Peyer's patch (tissue), 4 donors: ENCODE data around the gene ZNF224. TPM values are rescaled to one million over a fixed set of nuclear protein-coding genes. Genes with fewer than 3 reads are reported as not detected.
A peak's percentile ranks its signal among the peaks of the same experiment; 100 is the strongest.

Experiments used
- DNase-seq, 3 donors: peaks; one replicate each; pipeline ENCODE4 v3.0.0-alpha.2; 2017 to 2019
- H3K27ac ChIP-seq, 4 donors: fragments of 200-600 bp; sonication (generic); one replicate each; pipeline ENCODE4 v1.5.1; 2016 to 2019
- H3K27me3 ChIP-seq, 2 donors: fragments of 200-600 bp; sonication (generic); one replicate each; pipeline ENCODE4 v1.5.1; 2019
- H3K36me3 ChIP-seq, 3 donors: fragments of 200-600 bp; sonication (generic); one replicate each; pipeline ENCODE4 v1.5.1; 2016 to 2019
- H3K4me1 ChIP-seq, 4 donors: fragments of 200-600 bp; sonication (generic); one replicate each; pipeline ENCODE4 v1.5.1; 2016 to 2019
- H3K4me3 ChIP-seq, 4 donors: fragments of 200-600 bp; sonication (generic); 1 replicate in 3 of 4; 2 replicates in 1 of 4; pipeline ENCODE4 v1.5.1; 2016 to 2019; ENCODE audit warnings: mild to moderate bottlenecking in 1 of 4
- H3K9me3 ChIP-seq, 4 donors: fragments of 200-600 bp; sonication (generic); one replicate each; pipeline ENCODE4 v1.5.1; 2016 to 2019; ENCODE audit warnings: mild to moderate bottlenecking in 1 of 4
- POLR2A ChIP-seq, 2 donors: fragments of 450-650 bp; IDR thresholded peaks; one replicate each; pipeline ENCODE4 v1.5.1; 2017; ENCODE audit warnings: antibody characterized with exemption in 2 of 2, mild to moderate bottlenecking in 2 of 2, moderate library complexity in 2 of 2
- total RNA-seq, 4 donors: library from RNA; depleted of rRNA; stranded (reverse); fragments of >200 nt; gene quantifications; one replicate each; pipeline ENCODE4 v1.1.0, GENCODE V29; 2016
- TF ChIP-seq, protein P1 (sequence below), 6 experiments: fragments of 450-650 bp in 4 of 6; fragments of 200-600 bp in 2 of 6; sonication (generic) in 1 of 6; IDR thresholded peaks; one replicate each; pipeline ENCODE4 v1.5.1; 2017 to 2019; ENCODE audit warnings: antibody characterized with exemption in 6 of 6, mild to moderate bottlenecking in 3 of 6, moderate library complexity in 1 of 6

ZNF224 gene
- total RNA-seq, 4 donors from 2014 or later, result 29.8 to 60.5 (median 48.5) TPM

DNA sequence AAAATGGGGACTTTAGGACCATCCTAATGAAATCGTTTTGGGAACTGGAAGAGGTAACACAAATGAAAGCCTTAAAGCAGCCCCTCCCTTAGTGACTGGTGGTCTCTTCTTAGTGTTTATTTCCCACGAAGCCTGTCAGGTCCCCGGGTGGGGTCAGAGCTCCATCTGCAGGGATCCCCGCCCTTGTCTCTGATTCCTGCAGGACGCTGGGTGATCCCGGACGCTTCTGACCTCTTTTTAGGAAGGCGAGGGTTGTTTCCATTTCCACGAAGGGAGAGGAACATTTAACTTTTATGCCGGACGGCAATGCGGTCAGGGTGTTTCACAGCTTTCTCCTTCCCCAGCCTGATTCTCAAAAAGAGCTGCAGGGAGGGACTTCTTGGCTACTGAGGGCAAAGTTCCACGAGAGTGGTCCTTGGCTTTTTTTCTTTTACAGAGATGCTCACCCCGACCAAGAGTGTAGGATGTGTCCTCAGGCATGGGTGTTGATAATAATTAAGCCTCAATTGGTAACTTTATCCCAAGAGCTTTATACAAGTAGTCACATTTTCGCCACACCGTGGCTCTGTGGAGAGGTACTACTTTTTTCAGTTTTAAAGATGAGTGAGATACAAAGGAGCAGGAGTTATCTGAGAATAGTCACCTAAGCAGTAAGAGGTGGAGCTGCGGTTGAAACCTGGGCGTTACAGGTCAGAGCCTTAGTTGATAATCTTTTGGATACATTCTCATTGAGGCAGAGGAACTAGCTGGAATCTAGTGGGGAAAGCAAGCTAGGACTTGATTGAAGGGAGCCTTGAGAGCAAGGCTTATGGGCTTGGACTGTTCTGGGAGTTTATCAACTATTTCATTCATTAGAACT is 21.4 kb upstream of the ZNF224 start:
- DNase-seq, result no peak

DNA sequence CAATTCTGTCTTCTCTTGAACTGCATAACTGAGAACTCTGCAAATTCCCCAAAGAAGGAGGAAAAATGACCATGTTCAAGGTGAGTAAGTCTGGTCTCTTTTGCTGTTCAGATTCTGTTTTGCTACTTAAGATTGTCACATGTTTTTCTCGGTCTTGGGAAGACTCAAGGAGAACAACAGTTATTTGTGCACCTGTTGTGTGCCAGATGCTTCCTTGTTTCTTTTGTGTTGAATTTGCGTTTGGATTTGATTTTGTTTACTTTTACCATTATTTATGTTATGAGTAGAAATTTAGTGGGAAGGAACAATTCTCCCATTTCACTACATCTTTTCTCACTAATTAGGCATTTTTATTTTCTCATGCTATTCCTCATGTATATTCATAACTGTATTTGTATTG is 17.8 kb upstream of the ZNF224 start:
- Histone ChIP-seq H3K27ac (no peak overlapping the region), H3K4me3 (no peak overlapping the region), H3K36me3 (peaks cover 0 to 20% (median 0%) of the 10 kb centered on the region in 3 donors), H3K9me3 (no peaks in the 10 kb centered on the region), H3K27me3 (no peaks in the 10 kb centered on the region), H3K4me1 (peaks cover 0 to 5% (median 0%) of the 10 kb centered on the region in 4 donors)
- DNase-seq, result no peak
- TF ChIP-seq, protein P1, sequence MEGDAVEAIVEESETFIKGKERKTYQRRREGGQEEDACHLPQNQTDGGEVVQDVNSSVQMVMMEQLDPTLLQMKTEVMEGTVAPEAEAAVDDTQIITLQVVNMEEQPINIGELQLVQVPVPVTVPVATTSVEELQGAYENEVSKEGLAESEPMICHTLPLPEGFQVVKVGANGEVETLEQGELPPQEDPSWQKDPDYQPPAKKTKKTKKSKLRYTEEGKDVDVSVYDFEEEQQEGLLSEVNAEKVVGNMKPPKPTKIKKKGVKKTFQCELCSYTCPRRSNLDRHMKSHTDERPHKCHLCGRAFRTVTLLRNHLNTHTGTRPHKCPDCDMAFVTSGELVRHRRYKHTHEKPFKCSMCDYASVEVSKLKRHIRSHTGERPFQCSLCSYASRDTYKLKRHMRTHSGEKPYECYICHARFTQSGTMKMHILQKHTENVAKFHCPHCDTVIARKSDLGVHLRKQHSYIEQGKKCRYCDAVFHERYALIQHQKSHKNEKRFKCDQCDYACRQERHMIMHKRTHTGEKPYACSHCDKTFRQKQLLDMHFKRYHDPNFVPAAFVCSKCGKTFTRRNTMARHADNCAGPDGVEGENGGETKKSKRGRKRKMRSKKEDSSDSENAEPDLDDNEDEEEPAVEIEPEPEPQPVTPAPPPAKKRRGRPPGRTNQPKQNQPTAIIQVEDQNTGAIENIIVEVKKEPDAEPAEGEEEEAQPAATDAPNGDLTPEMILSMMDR (IDR thresholded peaks at IDR 0.05), result no peak
- no peak for TF ChIP-seq POLR2A (IDR thresholded peaks at IDR 0.05)

More for the DNA sequence above, 21.4 kb upstream of the ZNF224 start:
- peaks cover 0 to 11% (median 0%) of the 10 kb centered on the region in 4 donors for H3K9me3 ChIP-seq
- H3K4me3 ChIP-seq, result peak overlapping the region; percentile 44 to 73 (median 56)
- H3K36me3 ChIP-seq, result peaks cover 0 to 2% (median 0%) of the 10 kb centered on the region in 3 donors
- TF ChIP-seq POLR2A (IDR thresholded peaks at IDR 0.05), result no peak
- TF ChIP-seq, protein P1 (IDR thresholded peaks at IDR 0.05), result no peak
- no peaks in the 10 kb centered on the region for H3K27me3 ChIP-seq
- no peak overlapping the region for H3K27ac ChIP-seq
- peaks cover 0 to 5% (median 0%) of the 10 kb centered on the region in 4 donors for H3K4me1 ChIP-seq

GRCh38 chr19:44092108-44092507 is 2.1 kb upstream of the ZNF224 start:
- no peak for DNase-seq
- Histone ChIP-seq H3K4me3 (no peak overlapping the region), H3K36me3 (peaks cover 0 to 8% (median 0%) of the 10 kb centered on the region in 3 donors), H3K9me3 (no peaks in the 10 kb centered on the region), H3K27ac (no peak overlapping the region), H3K4me1 (peaks cover 0 to 13% (median 0%) of the 10 kb centered on the region in 4 donors), H3K27me3 (no peaks in the 10 kb centered on the region)
- TF ChIP-seq, protein P1 (IDR thresholded peaks at IDR 0.05), result no peak
- no peak for TF ChIP-seq POLR2A (IDR thresholded peaks at IDR 0.05)

GRCh38 chr19:44107751-44108150 is 13.6 kb downstream of the ZNF224 start:
- Histone ChIP-seq H3K36me3 (peaks cover 0 to 53% (median 0%) of the 10 kb centered on the region in 3 donors), H3K27me3 (no peaks in the 10 kb centered on the region), H3K27ac (no peak overlapping the region), H3K9me3 (peaks cover 0 to 49% (median 12%) of the 10 kb centered on the region in 4 donors), H3K4me3 (no peak overlapping the region), H3K4me1 (peaks cover 0 to 9% (median 0%) of the 10 kb centered on the region in 4 donors)
- no peak for DNase-seq
- TF ChIP-seq, protein P1 (IDR thresholded peaks at IDR 0.05), result no peak
- no peak for TF ChIP-seq POLR2A (IDR thresholded peaks at IDR 0.05)

DNA sequence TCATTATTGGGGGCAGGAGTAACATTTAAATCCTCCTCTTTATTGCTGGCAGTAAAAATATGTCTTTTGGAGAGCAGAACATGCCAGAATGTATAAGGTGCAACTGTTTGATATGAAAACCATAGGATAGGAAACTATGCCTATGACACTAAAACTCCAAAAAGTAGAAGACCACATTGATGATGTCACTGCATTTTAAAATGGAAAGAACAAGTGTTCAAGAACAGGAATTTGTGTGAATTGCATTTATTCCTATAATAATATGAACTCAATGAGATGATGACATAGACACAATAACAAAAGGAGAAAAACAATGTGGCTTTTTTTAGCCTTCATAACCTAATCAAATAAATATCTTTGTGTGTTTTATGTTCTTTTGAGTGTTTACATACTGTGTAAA is 15.3 kb downstream of the ZNF224 start:
- H3K9me3 ChIP-seq, result peaks cover 0 to 40% (median 12%) of the 10 kb centered on the region in 4 donors
- peaks cover 0 to 16% (median 0%) of the 10 kb centered on the region in 4 donors for H3K4me1 ChIP-seq
- no peak overlapping the region for H3K4me3 ChIP-seq
- no peak overlapping the region for H3K27ac ChIP-seq
- H3K36me3 ChIP-seq, result peaks cover 0 to 36% (median 0%) of the 10 kb centered on the region in 3 donors
- no peak for DNase-seq
- no peak for TF ChIP-seq POLR2A (IDR thresholded peaks at IDR 0.05)
- TF ChIP-seq, protein P1 (IDR thresholded peaks at IDR 0.05), result no peak
- no peaks in the 10 kb centered on the region for H3K27me3 ChIP-seq
